Spleen (tissue), 7 donors: Measurements from ENCODE around the gene DNAH12.

Experiments
- POLR2A ChIP-seq, 3 donors: fragments of 450-650 bp; IDR thresholded peaks; one replicate each; pipeline ENCODE4 v1.5.1; 2017; ENCODE audit warnings: antibody characterized with exemption in 3 of 3, mild to moderate bottlenecking in 1 of 3
- POLR2AphosphoS5 ChIP-seq, 3 donors: sonication (generic); formaldehyde crosslinking; IDR thresholded peaks; one replicate each; pipeline ENCODE4 v1.5.1; 2017; ENCODE audit warnings: antibody characterized with exemption in 3 of 3
- TF ChIP-seq, protein P1 (sequence below), 11 experiments: fragments of 200-600 bp in 7 of 11; fragments of 450-650 bp in 4 of 11; sonication (generic) in 4 of 11; IDR thresholded peaks in 8 of 11; conservative IDR thresholded peaks in 3 of 11; 1 replicate in 7 of 11; 2 replicates in 4 of 11; pipeline versions ENCODE4 v1.4.0 to v1.8.0; 2016 to 2021; ENCODE audit warnings: antibody characterized with exemption in 11 of 11, inconsistent platforms in 4 of 11, mild to moderate bottlenecking in 1 of 11
- donor health status: DM: no; HTN: no; CAD: no; lungs with moderate emphysema.
- donor health status: DM: no; HTN: no; CAD: no.
- donor health status: DM: no; HTN: no; CAD: no.

DNA sequence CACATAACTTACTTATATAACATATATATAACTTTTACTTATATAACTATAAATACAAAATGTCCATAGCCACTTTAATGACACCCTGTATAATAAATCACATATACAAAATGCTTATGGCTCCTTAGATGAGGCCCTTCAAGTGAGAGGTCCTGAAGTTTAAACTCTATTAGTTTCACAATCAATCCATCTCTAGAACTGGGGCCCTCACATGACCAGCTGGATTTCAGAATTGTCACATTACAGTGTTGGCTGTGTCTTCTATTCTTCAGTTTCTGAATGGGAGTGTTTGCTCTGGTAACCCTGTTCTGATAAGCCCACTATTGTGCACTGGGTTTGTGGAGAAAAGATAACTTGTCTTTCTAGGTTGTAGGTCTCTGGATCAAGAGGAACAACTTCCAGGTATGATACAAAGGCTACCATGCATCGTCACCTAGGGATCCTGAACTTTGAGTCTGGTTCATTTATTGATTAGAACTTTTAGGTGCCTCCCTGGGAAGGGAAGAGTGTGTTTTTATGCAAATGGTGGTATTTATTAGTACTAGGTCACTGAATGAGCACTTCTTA lies 107.9 kb downstream of the DNAH12 start:
- TF ChIP-seq POLR2A (IDR thresholded peaks at IDR 0.05) = no peak
- TF ChIP-seq, protein P1, sequence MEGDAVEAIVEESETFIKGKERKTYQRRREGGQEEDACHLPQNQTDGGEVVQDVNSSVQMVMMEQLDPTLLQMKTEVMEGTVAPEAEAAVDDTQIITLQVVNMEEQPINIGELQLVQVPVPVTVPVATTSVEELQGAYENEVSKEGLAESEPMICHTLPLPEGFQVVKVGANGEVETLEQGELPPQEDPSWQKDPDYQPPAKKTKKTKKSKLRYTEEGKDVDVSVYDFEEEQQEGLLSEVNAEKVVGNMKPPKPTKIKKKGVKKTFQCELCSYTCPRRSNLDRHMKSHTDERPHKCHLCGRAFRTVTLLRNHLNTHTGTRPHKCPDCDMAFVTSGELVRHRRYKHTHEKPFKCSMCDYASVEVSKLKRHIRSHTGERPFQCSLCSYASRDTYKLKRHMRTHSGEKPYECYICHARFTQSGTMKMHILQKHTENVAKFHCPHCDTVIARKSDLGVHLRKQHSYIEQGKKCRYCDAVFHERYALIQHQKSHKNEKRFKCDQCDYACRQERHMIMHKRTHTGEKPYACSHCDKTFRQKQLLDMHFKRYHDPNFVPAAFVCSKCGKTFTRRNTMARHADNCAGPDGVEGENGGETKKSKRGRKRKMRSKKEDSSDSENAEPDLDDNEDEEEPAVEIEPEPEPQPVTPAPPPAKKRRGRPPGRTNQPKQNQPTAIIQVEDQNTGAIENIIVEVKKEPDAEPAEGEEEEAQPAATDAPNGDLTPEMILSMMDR (IDR thresholded peaks at IDR 0.05 in 8 of 11, conservative IDR thresholded peaks at IDR 0.05 in 3 of 11) = no peak
- no peak for TF ChIP-seq POLR2AphosphoS5 (IDR thresholded peaks at IDR 0.05)
